H1 (cell line): ENCODE results near the gene APOA4. TPM values are rescaled to one million over a fixed set of nuclear protein-coding genes. Genes with fewer than 3 reads are reported as not detected.

ENCODE experiments used
- ASH2L ChIP-seq: fragments of 200-600, 300-600 bp; sonication (generic); IDR thresholded peaks from one replicate; pipeline ENCODE4 v1.7.1; 2017; ENCODE audit warnings: low read length
- ATF3 ChIP-seq: IDR thresholded peaks from 2 replicates; pipeline ENCODE4 v1.6.1; 2011; ENCODE audit warnings: low read depth, mild to moderate bottlenecking, low read length; ENCODE audit not compliant: insufficient read depth
- BACH1 ChIP-seq: IDR thresholded peaks from 2 replicates; pipeline ENCODE4 v1.6.1; 2012; ENCODE audit warnings: low read length, improper control_type of control experiment
- BRCA1 ChIP-seq: IDR thresholded peaks from 2 replicates; pipeline ENCODE4 v1.6.1; 2012; ENCODE audit warnings: low read depth, low read length, improper control_type of control experiment
- CHD1 ChIP-seq: IDR thresholded peaks from 2 replicates; pipeline ENCODE4 v1.6.1; 2012; ENCODE audit warnings: low read depth, low read length, improper control_type of control experiment
- CTCF ChIP-seq, 3 experiments: IDR thresholded peaks; 1 replicate in 2 of 3; 2 replicates in 1 of 3; pipeline versions ENCODE4 v1.5.1 to v1.6.1; 2011; ENCODE audit warnings: low read length in 3 of 3, mild to moderate bottlenecking in 3 of 3, inconsistent platforms in 2 of 3, low read depth in 1 of 3, moderate library complexity in 1 of 3; ENCODE audit not compliant: insufficient read depth in 1 of 3; ENCODE audit errors: control extremely low read depth in 1 of 3
- FOSL1 ChIP-seq: IDR thresholded peaks from 2 replicates; pipeline ENCODE4 v1.6.1; 2011; ENCODE audit warnings: mild to moderate bottlenecking, low read depth, low read length, moderate library complexity; ENCODE audit not compliant: insufficient read depth
- JUN ChIP-seq: IDR thresholded peaks from 2 replicates; pipeline ENCODE4 v1.6.1; 2011; ENCODE audit warnings: low read depth, mild to moderate bottlenecking, improper control_type of control experiment, low read length
- KDM1A ChIP-seq: fragments of 200-600, 300-600 bp; sonication (generic); IDR thresholded peaks from 2 replicates; pipeline ENCODE4 v1.7.1; 2016; ENCODE audit warnings: mild to moderate bottlenecking, low read length, borderline replicate concordance
- KDM4A ChIP-seq: IDR thresholded peaks from one replicate; pipeline ENCODE4 v1.7.1; 2012; ENCODE audit warnings: low read depth, mild to moderate bottlenecking, moderate library complexity, low read length, inconsistent platforms; ENCODE audit not compliant: severe bottlenecking
- MAFK ChIP-seq: IDR thresholded peaks from 2 replicates; pipeline ENCODE4 v1.6.1; 2012; ENCODE audit warnings: low read depth, mild to moderate bottlenecking, improper control_type of control experiment, low read length
- MAX ChIP-seq: IDR thresholded peaks from 2 replicates; pipeline ENCODE4 v1.6.1; 2012; ENCODE audit warnings: inconsistent platforms
- POLR2A ChIP-seq, 2 experiments: IDR thresholded peaks; 1 replicate in 1 of 2; 2 replicates in 1 of 2; pipeline ENCODE4 v1.6.1; 2011; ENCODE audit warnings: low read depth in 2 of 2, low read length in 2 of 2, mild to moderate bottlenecking in 2 of 2; ENCODE audit errors: control extremely low read depth in 1 of 2
- POU5F1 ChIP-seq: IDR thresholded peaks from 2 replicates; pipeline ENCODE4 v1.6.1; 2011; ENCODE audit warnings: low read depth, mild to moderate bottlenecking, low read length, moderate library complexity
- RFX5 ChIP-seq: IDR thresholded peaks from 2 replicates; pipeline ENCODE4 v1.6.1; 2011; ENCODE audit warnings: low read depth, low read length, improper control_type of control experiment, borderline replicate concordance
- SUZ12 ChIP-seq: fragments of 200-600 bp; sonication (generic); IDR thresholded peaks from 2 replicates; pipeline ENCODE4 v1.6.1; 2012; ENCODE audit warnings: mild to moderate bottlenecking, inconsistent platforms, low read length, moderate library complexity, mixed read lengths
- TAF1 ChIP-seq: IDR thresholded peaks from 2 replicates; pipeline ENCODE4 v1.6.1; 2011; ENCODE audit warnings: mild to moderate bottlenecking, low read depth, low read length
- TAF7 ChIP-seq: optimal IDR thresholded peaks from 2 replicates; pipeline ENCODE3; 2011; ENCODE audit warnings: low read depth, mild to moderate bottlenecking, inconsistent platforms, low read length, moderate library complexity, borderline replicate concordance
- TBP ChIP-seq: IDR thresholded peaks from 2 replicates; pipeline ENCODE4 v1.6.1; 2011; ENCODE audit warnings: low read depth, low read length, improper control_type of control experiment
- YY1 ChIP-seq: IDR thresholded peaks from 2 replicates; pipeline ENCODE4 v1.6.1; 2011; ENCODE audit warnings: low read depth, mild to moderate bottlenecking, low read length
- ZNF274 ChIP-seq: IDR thresholded peaks from 2 replicates; pipeline ENCODE4 v1.7.0; 2012; ENCODE audit warnings: low read length, borderline replicate concordance; ENCODE audit errors: extremely low read depth
- polyA plus RNA-seq, 7 experiments: library from polyadenylated mRNA; depleted of rRNA in 3 of 7; stranded (reverse) in 5 of 7; unstranded in 2 of 7; fragments of >200 nt in 5 of 7; fragments of 200-250 nt in 2 of 7; gene quantifications; 1 replicate in 5 of 7; 2 replicates in 1 of 7; 4 replicates in 1 of 7; pipeline versions ENCODE4 v1.2.1 to v1.2.3, GENCODE V29; 2011 to 2013; ENCODE audit warnings: missing spikeins in 2 of 7, mixed read lengths in 2 of 7
- total RNA-seq: library from RNA; stranded (reverse); fragmentation: NEBNext Ultra II Directional; extraction: Animal tissue kit (Norgen Biotek cat#: 25700); gene quantifications from 2 replicates; pipeline ENCODE4 v1.2.1, GENCODE V29; 2021

The APOA4 gene
- total and polyA plus RNA-seq, 2 of the 8 experiments (the other 6 are each of a cell fraction or from before 2014, with no cell fraction given): not detected

- TF ChIP-seq CTCF (IDR thresholded peaks at IDR 0.05; ENCODE audit: control extremely low read depth in 1 of 3, insufficient read depth in 1 of 3, low read depth in 1 of 3, low read length in 3 of 3) (no peak), TAF7 (peak; percentile 74), POU5F1 (no peak), JUN (no peak), CHD1 (no peak), TBP (no peak; the same call in none of the 2 replicates), MAFK (no peak), RFX5 (no peak), POLR2A (IDR thresholded peaks at IDR 0.05; ENCODE audit: control extremely low read depth in 1 of 2, low read depth in 2 of 2, low read length in 2 of 2) (peak; percentile 20 to 96), SUZ12 (no peak), MAX (peak; percentile 69; the same call in 1 of the 2 replicates), YY1 (peak; percentile 92), BRCA1 (no peak), KDM1A (no peak), ATF3 (no peak), TAF1 (peak; percentile 88), ASH2L (peak; percentile 99), BACH1 (no peak), ZNF274 (no peak), FOSL1 (peak; percentile 47; the same call in 1 of the 2 replicates), KDM4A (peak; percentile 40)
These were observed 50.5 kb downstream of the APOA4 start, which contains the start of gene BUD13 (continued) for GRCh38 chr11:116772443-116773202.
